OCI-LY3 (cell line): ENCODE measurements around the gene KIAA0040.

ENCODE experiments used
- EZH2phosphoT487 ChIP-seq: fragments of 200-600 bp; shearing (Covaris generic); IDR thresholded peaks from 2 replicates; pipeline ENCODE4 v1.6.1; 2018; ENCODE audit warnings: antibody characterized with exemption, mixed run types, low read depth
- TF ChIP-seq, protein P1 (sequence below): fragments of 200-600, 300-600 bp; sonication (generic); IDR thresholded peaks from 2 replicates; pipeline ENCODE4 v1.5.1; 2014; ENCODE audit warnings: antibody characterized with exemption, low read length, low read depth

DNA sequence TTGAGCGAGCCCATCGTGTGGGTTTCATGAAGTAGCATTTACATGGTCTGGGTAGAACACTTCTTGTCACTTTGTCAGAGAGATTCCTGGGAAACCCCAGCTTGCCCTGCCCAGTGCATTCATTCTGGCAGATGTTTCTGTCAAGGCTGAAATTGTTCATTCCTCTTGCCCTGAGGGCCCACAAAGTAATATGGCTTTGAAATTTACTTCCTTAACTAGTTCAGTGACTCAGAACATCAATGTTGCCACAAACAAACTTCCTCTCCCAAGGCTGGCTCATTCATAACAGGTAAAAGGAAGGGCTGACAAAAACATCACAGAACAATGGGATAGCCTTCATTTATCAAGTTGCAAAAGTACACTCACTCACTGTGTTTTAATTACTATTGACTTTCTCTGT is 5.0 kb upstream of the KIAA0040 start:
- TF ChIP-seq, protein P1, sequence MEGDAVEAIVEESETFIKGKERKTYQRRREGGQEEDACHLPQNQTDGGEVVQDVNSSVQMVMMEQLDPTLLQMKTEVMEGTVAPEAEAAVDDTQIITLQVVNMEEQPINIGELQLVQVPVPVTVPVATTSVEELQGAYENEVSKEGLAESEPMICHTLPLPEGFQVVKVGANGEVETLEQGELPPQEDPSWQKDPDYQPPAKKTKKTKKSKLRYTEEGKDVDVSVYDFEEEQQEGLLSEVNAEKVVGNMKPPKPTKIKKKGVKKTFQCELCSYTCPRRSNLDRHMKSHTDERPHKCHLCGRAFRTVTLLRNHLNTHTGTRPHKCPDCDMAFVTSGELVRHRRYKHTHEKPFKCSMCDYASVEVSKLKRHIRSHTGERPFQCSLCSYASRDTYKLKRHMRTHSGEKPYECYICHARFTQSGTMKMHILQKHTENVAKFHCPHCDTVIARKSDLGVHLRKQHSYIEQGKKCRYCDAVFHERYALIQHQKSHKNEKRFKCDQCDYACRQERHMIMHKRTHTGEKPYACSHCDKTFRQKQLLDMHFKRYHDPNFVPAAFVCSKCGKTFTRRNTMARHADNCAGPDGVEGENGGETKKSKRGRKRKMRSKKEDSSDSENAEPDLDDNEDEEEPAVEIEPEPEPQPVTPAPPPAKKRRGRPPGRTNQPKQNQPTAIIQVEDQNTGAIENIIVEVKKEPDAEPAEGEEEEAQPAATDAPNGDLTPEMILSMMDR, result no peak
- TF ChIP-seq EZH2phosphoT487, result no peak
